ENCODE results near the gene NBEAL1. TPM values are rescaled to one million over a fixed set of nuclear protein-coding genes. Genes with fewer than 3 reads are reported as not detected.
"Not testable (repeated sequence)": the region's sequence is repeated elsewhere in the genome, so short reads cannot be mapped to it uniquely, and the experiment has no call there.

Gene NBEAL1
- total RNA-seq, 3 donors from 2014 or later (not counting 1 experiment from before 2014, with no cell fraction given) = 12.2 to 19.7 (median 12.9) TPM

DNA sequence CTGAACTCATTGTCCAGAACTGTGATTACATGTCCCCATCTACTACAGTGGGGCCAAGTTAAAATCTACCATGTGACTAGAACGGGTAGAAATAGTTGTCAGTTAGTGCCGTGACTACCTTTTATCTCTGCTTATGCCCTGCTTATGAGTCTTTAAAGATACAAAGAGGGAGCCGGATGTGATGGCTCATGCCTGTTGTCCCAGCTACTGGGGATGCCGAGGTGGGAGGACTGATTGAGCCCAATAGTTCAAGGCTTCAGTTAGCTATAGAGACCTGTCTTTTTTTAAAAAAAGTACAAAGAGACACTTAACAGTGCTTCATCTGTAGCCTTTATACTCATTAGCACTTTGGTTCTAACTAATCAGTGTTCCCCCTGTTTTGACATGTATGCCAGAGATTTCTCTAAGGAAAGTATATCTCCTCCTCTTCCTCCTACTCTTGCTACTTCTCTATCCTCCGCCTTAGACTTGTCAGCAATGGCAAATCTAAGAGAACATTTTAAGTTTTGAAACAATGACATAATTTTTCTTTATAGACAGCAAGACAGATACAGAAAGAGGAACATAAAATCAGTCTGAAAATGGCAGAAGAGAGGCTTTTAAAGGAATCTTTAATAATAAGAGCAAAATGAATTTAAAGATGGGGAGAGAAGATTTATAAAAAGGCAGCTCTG is 45.0 kb downstream of the NBEAL1 start:
- ATAC-seq (no peak), DNase-seq (no peak)
- Mint-ChIP-seq H3K27ac (no peak overlapping the region), H3K9me3 (no peaks in the 10 kb centered on the region), H3K36me3 (peaks cover 15% of the 10 kb centered on the region), H3K27me3 (ENCODE audit: low read depth in 2 of 2) (no peaks in the 10 kb centered on the region), H3K4me1 (no peaks in the 10 kb centered on the region), H3K4me3 (no peak overlapping the region)
- Histone ChIP-seq H3K4me3 (ENCODE audit: low read length) (no peak overlapping the region), H3K9me3 (ENCODE audit: control insufficient read depth, insufficient read depth, low read length) (no peaks in the 10 kb centered on the region), H3K36me3 (ENCODE audit: control insufficient read depth, insufficient read depth, low read length) (peaks cover 12% of the 10 kb centered on the region), H3K27me3 (ENCODE audit: control insufficient read depth, insufficient read depth, low read length) (no peaks in the 10 kb centered on the region), H3K4me1 (ENCODE audit: control insufficient read depth, insufficient read depth, low read length) (no peaks in the 10 kb centered on the region), H3K27ac (ENCODE audit: low read length) (no peak overlapping the region)
- intact Hi-C loops (cut with micrococcal nuclease) = no loop called here
- TF ChIP-seq, protein P1, sequence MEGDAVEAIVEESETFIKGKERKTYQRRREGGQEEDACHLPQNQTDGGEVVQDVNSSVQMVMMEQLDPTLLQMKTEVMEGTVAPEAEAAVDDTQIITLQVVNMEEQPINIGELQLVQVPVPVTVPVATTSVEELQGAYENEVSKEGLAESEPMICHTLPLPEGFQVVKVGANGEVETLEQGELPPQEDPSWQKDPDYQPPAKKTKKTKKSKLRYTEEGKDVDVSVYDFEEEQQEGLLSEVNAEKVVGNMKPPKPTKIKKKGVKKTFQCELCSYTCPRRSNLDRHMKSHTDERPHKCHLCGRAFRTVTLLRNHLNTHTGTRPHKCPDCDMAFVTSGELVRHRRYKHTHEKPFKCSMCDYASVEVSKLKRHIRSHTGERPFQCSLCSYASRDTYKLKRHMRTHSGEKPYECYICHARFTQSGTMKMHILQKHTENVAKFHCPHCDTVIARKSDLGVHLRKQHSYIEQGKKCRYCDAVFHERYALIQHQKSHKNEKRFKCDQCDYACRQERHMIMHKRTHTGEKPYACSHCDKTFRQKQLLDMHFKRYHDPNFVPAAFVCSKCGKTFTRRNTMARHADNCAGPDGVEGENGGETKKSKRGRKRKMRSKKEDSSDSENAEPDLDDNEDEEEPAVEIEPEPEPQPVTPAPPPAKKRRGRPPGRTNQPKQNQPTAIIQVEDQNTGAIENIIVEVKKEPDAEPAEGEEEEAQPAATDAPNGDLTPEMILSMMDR (IDR thresholded peaks at IDR 0.05) = no peak
- WGBS (ENCODE audit: insufficient coverage) = 96% methylated on average over 5 of the region's 5 CpGs

DNA sequence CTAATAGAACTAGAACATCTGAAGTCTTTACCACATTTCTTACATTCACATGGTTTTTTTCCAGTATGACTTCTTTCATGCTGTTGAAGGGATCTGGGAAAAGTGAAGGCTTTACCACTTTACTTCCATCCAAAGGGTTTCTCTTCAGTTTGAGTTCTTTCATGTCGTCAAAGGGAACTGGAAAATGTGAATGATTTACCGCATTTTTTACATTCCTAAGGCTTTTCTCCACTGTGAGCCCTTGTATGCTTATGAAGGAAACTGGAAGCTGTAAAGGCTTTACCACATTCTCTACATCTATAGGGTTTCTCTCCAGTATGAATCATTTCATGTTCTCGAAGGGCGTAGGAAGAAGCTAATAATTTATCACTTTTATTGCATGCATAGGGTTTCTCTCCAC is 46.7 kb downstream of the NBEAL1 start:
- no peaks in the 10 kb centered on the region for H3K4me1 ChIP-seq (ENCODE audit: control insufficient read depth, insufficient read depth, low read length)
- Mint-ChIP-seq H3K9me3 (no peaks in the 10 kb centered on the region), H3K4me1 (no peaks in the 10 kb centered on the region), H3K27me3 (ENCODE audit: low read depth in 2 of 2) (no peaks in the 10 kb centered on the region), H3K4me3 (no peak overlapping the region), H3K36me3 (peaks cover 12% of the 10 kb centered on the region), H3K27ac (no peak overlapping the region)
- ATAC-seq (no peak), DNase-seq (no peak)
- TF ChIP-seq, protein P1 (IDR thresholded peaks at IDR 0.05) = no peak
- intact Hi-C loops (cut with micrococcal nuclease) = no loop called here
- WGBS (ENCODE audit: insufficient coverage) = 100% methylated on average over 1 of the region's 4 CpGs
- no peak overlapping the region for H3K27ac ChIP-seq (ENCODE audit: low read length)
- H3K9me3 ChIP-seq (ENCODE audit: control insufficient read depth, insufficient read depth, low read length) = no peaks in the 10 kb centered on the region
- H3K27me3 ChIP-seq (ENCODE audit: control insufficient read depth, insufficient read depth, low read length) = no peaks in the 10 kb centered on the region
- no peak overlapping the region for H3K4me3 ChIP-seq (ENCODE audit: low read length)
- H3K36me3 ChIP-seq (ENCODE audit: control insufficient read depth, insufficient read depth, low read length) = peaks cover 12% of the 10 kb centered on the region

GRCh38 chr2:203062126-203062525 is 47.5 kb downstream of the NBEAL1 start:
- peaks cover 12% of the 10 kb centered on the region for H3K36me3 Mint-ChIP-seq
- 92% methylated on average over 3 of the region's 3 CpGs for WGBS (ENCODE audit: insufficient coverage)
- no peaks in the 10 kb centered on the region for H3K27me3 ChIP-seq (ENCODE audit: control insufficient read depth, insufficient read depth, low read length)

DNA sequence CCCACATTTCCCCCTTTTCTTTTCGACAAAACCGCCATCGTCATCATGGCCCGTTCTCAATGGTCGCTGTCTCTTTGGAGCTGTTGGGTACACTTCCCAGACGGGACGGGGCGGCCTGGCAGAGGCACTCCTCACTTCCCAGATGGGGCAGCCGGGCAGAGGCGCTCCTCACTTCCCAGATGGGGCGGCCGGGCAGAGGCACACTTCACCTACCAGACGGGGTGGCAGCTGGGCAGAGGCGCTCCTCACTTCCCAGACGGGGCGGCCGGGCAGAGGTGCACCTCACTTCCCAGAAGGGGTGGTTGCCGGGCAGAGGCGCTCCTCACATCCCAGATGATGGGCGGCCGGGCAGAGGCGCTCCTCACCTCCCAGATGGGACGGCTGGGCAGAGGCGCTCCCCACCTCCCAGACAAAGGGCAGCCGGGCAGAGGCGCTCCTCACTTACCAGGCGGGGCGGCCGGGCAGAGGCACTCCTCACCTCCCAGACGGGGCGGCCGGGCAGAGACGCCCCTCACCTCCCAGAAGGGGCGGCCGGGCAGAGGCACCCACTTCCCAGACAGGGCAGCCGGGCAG is 51.9 kb downstream of the NBEAL1 start:
- H3K9me3 ChIP-seq (ENCODE audit: control insufficient read depth, insufficient read depth, low read length); H3K27ac ChIP-seq (ENCODE audit: low read length); H3K4me1 Mint-ChIP-seq; H3K4me3 ChIP-seq (ENCODE audit: low read length); intact Hi-C loops (cut with micrococcal nuclease); H3K9me3 Mint-ChIP-seq; H3K27me3 Mint-ChIP-seq (ENCODE audit: low read depth in 2 of 2); H3K4me1 ChIP-seq (ENCODE audit: control insufficient read depth, insufficient read depth, low read length); H3K27ac Mint-ChIP-seq; H3K4me3 Mint-ChIP-seq; H3K36me3 ChIP-seq (ENCODE audit: control insufficient read depth, insufficient read depth, low read length); DNase-seq; H3K27me3 ChIP-seq (ENCODE audit: control insufficient read depth, insufficient read depth, low read length); ATAC-seq: not testable (repeated sequence)
- H3K36me3 Mint-ChIP-seq = peaks cover 12% of the 10 kb centered on the region
- whole genome bisulfite sequencing (ENCODE audit: insufficient coverage) = 96% methylated on average over 36 of the region's 36 CpGs

More at GRCh38 chr2:203062126-203062525, 47.5 kb downstream of the NBEAL1 start:
- no peaks in the 10 kb centered on the region for H3K4me1 ChIP-seq (ENCODE audit: control insufficient read depth, insufficient read depth, low read length)
- intact Hi-C loops (cut with micrococcal nuclease) = no loop called here
- DNase-seq (no peak), ATAC-seq (no peak)
- peaks cover 12% of the 10 kb centered on the region for H3K36me3 ChIP-seq (ENCODE audit: control insufficient read depth, insufficient read depth, low read length)
- H3K9me3 ChIP-seq (ENCODE audit: control insufficient read depth, insufficient read depth, low read length) = no peaks in the 10 kb centered on the region
- TF ChIP-seq, protein P1 (IDR thresholded peaks at IDR 0.05) = no peak
- no peaks in the 10 kb centered on the region for H3K9me3 Mint-ChIP-seq
- no peaks in the 10 kb centered on the region for H3K4me1 Mint-ChIP-seq
- H3K27me3 Mint-ChIP-seq (ENCODE audit: low read depth in 2 of 2) = no peaks in the 10 kb centered on the region
- no peak overlapping the region for H3K4me3 ChIP-seq (ENCODE audit: low read length)
- H3K27ac ChIP-seq (ENCODE audit: low read length) = no peak overlapping the region
- no peak overlapping the region for H3K27ac Mint-ChIP-seq
- H3K4me3 Mint-ChIP-seq = no peak overlapping the region
